ENCODE measurements around the gene TMEM163.
A peak's percentile ranks its signal among the peaks of the same experiment; 100 is the strongest.
"Not testable (repeated sequence)": the region's sequence is repeated elsewhere in the genome, so short reads cannot be mapped to it uniquely, and the experiment has no call there.

The TMEM163 gene

GRCh38 chr2:134586326-134586965 is 132.4 kb downstream of the TMEM163 start:
- no peak for FAIRE-seq
- DNase-seq (ENCODE audit: insufficient read length, low spot score) = no peak

GRCh38 chr2:134583997-134584520 is 134.7 kb downstream of the TMEM163 start:
- FAIRE-seq = no peak
- DNase-seq (ENCODE audit: insufficient read length, low spot score) = no peak

- DNase-seq (ENCODE audit: insufficient read length, low spot score) = peak; percentile 13
- no peak for FAIRE-seq
These were observed 135.3 kb downstream of the TMEM163 start for GRCh38 chr2:134583462-134583861.

DNA sequence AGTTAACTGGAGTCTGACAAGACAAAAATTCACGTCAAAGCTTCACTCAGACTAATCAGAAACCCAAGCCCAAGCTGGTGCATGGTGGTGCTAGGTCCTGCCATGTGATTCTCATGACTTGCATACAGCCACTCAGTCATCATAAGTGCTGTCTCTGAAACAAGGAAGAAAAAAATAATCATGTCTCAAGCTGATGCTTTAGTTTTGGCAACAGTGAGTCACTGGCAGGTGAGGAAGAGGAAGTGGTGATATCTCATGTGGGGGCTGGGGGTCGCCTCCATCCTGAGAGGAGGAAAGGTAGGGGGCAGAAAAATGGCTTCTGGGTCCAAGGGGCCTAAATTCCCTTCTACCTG is 136.3 kb downstream of the TMEM163 start:
- DNase-seq (ENCODE audit: insufficient read length, low spot score) (no peak), FAIRE-seq (peak; percentile 64)

GRCh38 chr2:134581877-134582546 is 136.8 kb downstream of the TMEM163 start:
- DNase-seq (ENCODE audit: insufficient read length, low spot score) (peak; percentile 15), FAIRE-seq (peak; percentile 94)

DNA sequence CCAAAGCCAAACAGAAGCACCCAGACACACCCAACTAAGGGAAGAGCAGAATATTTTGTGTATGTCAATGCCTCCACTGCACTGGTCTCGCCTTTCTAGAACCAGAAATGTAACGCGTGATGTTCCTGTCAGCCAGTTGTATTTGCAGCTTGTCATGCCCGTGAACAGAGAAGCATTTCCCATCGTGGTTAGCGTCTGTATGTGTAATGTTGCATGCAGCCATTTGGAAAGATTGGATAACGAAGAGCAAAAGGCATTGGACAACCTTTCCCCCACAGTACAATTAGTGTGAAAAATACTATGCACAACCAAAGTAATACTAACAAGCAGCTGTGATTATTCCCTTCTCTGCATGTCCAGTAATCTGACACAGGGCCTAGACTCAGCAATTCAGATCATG is 140.5 kb downstream of the TMEM163 start:
- DNase-seq (ENCODE audit: insufficient read length, low spot score) (no peak), FAIRE-seq (no peak)

GRCh38 chr2:134576478-134576877 is 142.3 kb downstream of the TMEM163 start:
- FAIRE-seq (no peak), DNase-seq (ENCODE audit: insufficient read length, low spot score) (no peak)

GRCh38 chr2:134575888-134576287 is 142.9 kb downstream of the TMEM163 start:
- DNase-seq (ENCODE audit: insufficient read length, low spot score) (no peak), FAIRE-seq (no peak)

GRCh38 chr2:134574611-134575330 is 144.0 kb downstream of the TMEM163 start:
- FAIRE-seq = no peak
- no peak for DNase-seq (ENCODE audit: insufficient read length, low spot score)

DNA sequence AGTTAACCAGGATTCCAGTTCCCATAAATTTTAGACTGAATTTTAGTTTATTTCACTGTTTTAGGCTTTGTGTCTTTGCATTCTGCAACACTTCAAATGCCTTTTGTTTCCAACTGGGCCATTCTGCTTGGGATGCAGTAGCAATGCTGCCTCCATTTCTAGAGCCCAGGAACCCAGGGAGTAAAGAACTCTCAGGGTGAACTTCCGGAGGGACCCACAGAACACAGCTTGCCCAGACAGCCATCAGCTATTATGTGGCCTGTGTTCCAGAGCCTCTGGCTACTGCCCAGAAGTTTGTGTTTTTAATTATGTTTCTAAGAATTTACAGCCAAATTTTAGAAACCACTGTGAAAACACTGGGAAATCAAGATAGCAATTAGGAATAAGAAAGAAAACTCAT is 145.1 kb downstream of the TMEM163 start:
- no peak for FAIRE-seq
- no peak for DNase-seq (ENCODE audit: insufficient read length, low spot score)

DNA sequence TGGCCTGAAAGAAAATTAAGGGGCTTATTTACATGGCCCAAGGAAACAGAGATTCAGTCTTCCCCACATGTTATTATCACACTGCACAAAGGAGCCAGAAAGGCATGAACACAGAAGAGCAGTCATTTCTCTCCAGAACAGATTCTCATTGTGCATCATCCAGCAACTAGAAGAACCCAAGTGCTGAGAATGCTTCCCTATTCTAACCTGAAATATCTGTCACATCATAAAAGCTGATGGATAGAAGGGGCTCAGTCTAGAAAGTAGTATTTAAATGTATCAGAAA is 145.8 kb downstream of the TMEM163 start:
- no peak for DNase-seq (ENCODE audit: insufficient read length, low spot score)
- FAIRE-seq = no peak

- FAIRE-seq = no peak
- DNase-seq (ENCODE audit: insufficient read length, low spot score) = no peak
These were observed 146.3 kb downstream of the TMEM163 start for GRCh38 chr2:134572314-134573084.

DNA sequence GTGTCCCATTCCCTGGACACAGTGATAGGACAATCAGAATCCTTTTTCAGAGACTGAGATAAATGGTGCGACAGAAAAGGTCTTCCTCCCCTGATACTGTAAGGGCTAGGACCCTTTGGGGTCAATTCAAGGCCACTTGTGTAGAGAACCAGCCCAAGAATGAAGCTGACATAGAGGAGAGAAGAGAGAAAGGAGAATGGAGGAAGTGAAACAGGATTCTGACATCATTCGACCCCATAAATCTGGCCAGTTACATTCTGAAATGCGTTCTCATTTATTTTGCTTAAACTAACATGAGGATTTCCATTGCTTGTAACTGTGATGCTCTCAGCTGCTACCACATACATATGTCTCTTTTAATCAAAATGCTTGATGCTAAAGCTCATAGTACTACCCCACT is 148.1 kb downstream of the TMEM163 start:
- no peak for DNase-seq (ENCODE audit: insufficient read length, low spot score)
- FAIRE-seq = no peak

GRCh38 chr2:134568413-134568812 is 150.4 kb downstream of the TMEM163 start:
- no peak for DNase-seq (ENCODE audit: insufficient read length, low spot score)
- no peak for FAIRE-seq

DNA sequence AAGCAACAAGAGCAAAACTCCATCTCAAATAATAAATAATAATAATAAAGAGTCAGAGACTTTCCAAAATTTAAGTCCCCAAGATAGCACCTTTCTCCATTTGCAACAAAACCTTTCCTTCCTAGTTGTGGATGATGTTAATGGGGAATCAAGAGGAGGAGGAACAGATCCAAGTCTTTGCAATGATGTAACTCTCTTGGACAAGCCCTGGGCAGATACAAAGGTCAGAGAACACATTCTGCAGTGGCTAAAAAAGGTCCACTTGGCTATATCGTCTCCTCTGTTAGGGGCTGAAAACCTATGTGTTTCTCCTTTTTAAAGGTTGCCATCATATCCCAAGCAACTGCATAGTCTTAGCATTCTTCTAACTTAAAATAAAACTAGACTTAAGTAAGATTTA is 151.1 kb downstream of the TMEM163 start:
- DNase-seq (ENCODE audit: insufficient read length, low spot score) (no peak), FAIRE-seq (no peak)

DNA sequence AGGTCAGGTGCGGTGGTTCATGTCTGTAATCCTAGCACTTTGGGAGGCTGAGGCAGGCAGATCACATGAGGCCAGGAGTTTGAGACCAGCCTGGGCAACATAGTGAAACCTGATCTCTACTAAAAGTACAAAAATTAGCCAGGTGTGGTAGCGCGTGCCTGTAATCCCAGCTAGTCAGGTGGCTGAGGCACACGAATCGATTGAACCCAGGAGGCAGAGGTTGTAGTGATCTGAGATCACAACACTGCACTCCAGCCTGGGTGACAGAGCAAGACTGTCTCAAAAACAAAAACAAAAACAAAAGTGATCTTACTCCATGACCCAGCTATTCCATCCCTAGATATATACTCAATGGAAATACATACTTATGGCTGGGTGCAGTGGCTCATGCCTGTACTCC is 153.8 kb downstream of the TMEM163 start:
- not testable (repeated sequence) for DNase-seq (ENCODE audit: insufficient read length, low spot score); FAIRE-seq

GRCh38 chr2:134564549-134564948 is 154.3 kb downstream of the TMEM163 start:
- DNase-seq (ENCODE audit: insufficient read length, low spot score) (no peak), FAIRE-seq (no peak)

GRCh38 chr2:134558208-134558830 is 160.5 kb downstream of the TMEM163 start:
- FAIRE-seq (no peak), DNase-seq (ENCODE audit: insufficient read length, low spot score) (no peak)

GRCh38 chr2:134555411-134555810 is 163.4 kb downstream of the TMEM163 start:
- no peak for FAIRE-seq
- no peak for DNase-seq (ENCODE audit: insufficient read length, low spot score)

GRCh38 chr2:134553657-134554056 is 165.1 kb downstream of the TMEM163 start:
- no peak for DNase-seq (ENCODE audit: insufficient read length, low spot score)
- FAIRE-seq = no peak

Measured in GM19239 (cell line).